UCSD-AML1 (cell line): ENCODE data around the gene EHD1.
"Not testable (repeated sequence)": the region's sequence is repeated elsewhere in the genome, so short reads cannot be mapped to it uniquely, and the experiment has no call there.

Experiments used
- DNase-seq: peaks from one replicate; lab custom pipeline; 2025; ENCODE audit not compliant: unreplicated experiment; lab: John Stamatoyannopoulos, UW

Gene EHD1

DNA sequence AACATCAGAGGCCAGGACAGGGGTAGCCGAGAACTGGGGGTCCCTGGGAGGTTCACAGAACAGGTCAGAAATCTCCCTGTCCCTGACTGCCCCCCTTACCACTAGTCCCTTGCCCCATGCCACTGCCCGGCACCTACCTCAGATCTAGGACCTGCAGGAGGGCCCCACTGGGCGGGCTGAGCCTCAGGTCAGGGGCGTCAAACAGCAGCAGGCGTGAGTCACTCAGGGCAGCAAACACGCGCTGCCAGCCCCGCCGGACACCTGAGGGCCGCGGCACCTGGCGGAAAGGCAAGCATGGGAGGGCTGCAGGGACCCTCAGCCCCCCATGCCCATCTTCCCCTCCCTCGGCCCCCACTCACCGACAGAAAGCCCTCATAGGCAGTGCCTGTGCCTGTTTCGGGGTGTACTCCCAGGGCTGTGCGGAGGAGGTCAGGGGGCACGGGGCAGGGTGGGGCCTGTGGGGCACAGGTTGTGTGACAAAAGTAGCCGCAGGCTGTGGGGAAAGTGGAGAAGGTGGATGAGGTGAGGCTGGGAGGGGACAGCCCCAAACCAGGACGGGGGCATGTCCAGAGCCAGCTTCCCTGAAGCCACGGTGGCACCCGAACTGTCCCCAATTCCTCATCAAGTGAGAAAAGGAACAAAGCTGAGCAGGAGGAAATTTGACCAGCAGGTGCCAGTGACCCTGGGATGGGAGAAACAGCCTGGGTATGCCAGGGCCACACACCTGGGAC, 45.8 kb downstream of the EHD1 start:
- no peak for DNase-seq

DNA sequence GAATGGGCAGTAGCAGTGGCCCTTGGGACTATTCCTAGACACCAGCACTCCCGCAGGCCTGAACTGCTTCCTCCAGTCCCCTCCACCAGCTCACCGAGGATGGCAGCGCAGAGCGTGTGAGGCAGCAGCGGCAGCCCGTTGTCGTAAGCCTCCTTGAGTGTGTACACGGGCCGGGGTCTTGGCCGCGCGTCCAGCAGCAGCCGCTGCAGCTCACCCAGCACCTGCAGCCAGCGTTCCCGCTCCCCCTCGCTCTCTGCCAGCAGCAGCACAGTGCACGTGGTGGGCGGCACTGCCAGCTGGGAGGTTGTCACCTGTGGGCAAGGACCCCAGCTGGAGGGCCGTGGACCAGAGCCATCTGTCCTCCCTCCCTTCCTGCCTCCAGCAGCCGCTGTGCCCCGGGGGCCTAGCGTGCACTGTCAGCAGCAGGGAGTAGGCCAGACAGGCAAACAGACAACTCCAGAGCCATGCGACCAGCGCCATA, 47.0 kb downstream of the EHD1 start:
- no peak for DNase-seq

DNA sequence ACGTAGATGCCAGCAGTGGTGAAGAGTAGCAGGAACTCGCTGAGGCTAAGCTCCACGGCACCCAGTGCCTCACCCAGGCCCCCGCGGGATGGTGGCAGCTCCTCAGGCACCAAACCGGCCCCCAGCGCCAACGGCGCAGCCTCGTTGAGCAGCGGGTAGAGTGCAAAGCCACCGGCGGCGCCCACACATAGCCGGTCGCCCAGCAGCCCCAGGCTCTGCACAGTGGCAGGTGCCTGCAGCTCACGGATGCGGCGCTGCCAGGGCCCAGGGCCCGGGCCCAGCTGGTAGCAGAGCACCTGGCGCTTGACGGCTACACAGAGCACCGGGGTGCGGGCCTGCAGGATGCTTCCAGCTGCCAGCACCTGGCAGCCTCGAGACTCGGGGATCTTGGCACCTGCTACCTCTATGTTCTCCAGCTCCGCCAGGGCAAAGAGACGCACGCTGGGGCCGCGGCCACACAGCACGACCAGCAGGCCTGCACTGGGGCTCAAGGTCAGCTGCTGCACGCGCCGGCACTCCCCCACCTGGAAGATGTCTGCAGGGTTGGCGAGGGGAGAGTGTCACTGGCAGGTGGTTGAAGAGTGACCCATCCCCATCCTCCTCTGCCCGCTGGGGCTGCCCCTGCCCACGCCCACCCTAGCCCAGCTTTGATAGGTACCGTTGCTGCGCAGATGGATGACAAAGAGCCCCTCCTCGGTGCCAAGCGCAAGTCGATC, 48.7 kb downstream of the EHD1 start:
- DNase-seq: no peak

DNA sequence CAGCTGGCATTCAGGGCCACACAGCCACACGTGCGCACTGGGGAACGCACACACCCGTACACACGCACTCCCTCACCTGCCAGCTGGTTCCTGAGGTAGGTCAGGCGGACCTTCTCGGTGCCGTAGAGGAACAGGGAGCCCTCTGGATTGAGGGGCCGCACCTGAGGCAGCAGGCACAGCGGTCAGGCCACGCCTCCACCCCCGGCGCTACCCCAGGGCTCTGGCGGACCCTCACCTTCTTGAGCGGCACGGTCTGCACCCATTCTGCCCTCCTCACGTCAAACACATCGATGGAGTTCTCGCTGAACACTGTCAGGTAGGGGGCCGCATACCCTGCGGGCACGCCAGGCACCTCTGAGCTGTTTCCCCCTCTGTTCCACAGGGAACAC, 51.0 kb downstream of the EHD1 start:
- no peak for DNase-seq

DNA sequence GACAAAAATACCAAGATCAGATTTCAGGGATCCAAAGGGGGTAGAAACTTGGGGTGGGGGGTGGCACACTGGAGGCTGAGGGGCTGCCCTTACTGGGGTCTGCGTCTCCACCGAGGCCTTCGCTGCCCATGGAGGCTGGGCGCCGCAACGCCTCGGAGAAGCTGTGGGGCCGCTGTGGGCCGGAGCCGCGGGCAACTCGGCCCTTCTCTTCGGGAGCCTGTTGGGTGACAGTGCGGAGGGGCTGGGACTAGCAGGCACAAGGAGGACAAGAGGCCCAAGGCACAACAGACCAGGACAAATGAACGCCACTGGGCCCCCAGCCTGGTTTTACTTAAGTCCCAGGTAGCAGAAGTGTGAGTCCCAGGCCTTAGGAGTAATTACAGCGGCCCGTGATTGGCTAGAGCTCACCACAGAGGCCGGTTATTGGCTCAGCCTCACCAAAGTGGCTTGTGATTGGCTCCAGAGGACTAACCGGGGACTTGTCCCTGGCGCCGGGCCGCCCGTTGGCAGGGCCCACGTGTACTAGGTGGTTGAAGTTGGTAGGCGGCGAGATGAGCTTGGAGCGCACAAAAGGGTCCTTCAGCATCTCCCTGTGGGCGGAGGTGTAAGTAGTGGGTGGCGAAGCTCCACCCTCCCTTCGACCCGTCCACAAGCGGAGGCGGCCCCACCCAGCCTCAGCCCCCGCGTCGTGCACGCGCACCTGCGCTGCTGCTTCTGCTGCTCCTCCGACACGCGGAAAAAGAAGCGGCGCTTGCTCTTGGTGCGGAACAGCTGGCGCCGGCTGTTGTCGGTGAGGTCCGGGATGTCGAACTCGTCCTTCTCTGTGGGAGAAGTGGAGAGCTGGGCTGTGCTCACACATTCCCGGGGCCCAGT, 51.6 kb downstream of the EHD1 start:
- DNase-seq: no peak

DNA sequence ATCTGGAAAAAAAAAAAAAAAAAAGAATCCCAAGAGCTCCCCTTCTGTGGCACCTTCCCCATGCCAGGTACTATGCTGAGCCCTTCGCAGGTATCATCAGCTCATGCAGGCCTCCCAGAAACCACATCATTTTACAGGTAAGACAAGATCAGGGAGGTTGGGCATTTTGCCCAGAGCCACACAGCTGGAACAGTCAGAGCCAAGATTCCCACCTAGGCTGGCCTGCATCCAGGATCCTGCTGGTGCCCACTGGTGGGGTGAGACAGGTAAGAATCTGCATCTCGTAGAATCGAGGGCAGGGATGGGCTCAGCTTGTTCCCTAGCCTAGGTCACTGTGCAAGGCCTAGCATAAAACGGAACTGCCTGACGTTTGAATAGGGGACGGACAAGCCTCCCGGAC, 52.4 kb downstream of the EHD1 start:
- DNase-seq: no peak

DNA sequence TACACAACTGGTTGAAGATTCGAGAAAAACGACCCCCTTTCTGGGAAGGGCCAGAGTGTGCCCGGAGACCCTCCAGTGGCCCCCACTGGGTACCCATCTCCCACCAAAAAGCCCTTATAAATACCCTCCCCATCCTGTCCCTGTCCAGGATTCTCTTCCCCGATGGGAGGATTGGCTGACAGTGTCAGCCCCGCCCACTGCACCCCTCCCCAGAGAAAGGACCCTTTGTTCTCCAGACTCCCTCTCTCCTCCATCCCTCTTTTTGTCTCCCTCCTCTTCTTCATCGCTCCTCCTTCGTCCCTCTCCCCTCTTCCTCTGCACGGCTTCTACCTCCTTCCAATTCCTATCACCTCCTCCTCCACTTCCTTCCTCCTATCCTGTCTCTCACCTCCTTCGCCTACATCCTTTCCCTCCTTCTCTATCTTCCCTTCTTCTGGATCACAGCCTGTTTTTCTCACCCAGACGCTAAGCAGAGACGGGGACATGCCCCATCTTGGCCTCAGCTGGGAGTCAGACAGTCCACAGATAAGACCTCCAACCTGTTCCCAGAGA, 54.8 kb downstream of the EHD1 start:
- no peak for DNase-seq

DNA sequence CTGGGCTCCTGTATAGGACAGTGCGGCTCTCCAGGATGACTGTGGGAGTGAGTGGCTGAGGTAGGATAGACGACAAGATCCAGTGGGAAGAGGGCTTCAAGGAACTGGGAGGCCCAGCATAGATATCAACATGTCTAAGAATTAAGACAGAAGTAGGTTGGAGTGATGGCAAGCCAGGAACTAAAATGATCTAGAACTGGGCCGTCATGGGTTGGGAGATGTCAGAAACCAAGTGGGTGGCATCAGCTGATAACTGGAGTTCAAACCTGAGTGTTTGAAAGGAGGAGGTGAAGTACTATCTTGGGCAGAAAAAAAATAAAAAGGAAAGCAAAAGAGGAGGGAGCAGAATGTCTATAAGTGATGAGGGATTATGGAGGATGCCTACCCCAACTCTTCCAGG, 60.9 kb downstream of the EHD1 start:
- no peak for DNase-seq

DNA sequence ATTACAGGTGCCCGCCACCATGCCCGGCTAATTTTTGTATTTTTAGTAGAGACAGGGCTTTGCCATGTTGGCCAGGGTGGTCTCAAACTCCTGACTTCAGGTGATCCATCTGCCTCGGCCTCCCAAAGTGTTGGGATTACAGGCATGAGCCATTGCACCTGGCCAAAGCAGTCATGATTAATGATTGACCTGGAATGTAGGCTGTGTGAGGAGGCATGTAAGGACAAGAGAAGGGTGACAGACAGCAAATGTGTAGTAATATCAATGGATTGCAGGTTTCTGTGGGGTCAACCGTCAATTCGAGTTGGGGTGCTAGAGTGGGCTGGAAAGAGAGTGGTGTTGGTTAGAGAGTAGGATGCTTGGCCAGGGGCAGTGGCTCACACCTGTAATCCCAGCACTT, 63.0 kb downstream of the EHD1 start:
- not testable (repeated sequence) for DNase-seq

DNA sequence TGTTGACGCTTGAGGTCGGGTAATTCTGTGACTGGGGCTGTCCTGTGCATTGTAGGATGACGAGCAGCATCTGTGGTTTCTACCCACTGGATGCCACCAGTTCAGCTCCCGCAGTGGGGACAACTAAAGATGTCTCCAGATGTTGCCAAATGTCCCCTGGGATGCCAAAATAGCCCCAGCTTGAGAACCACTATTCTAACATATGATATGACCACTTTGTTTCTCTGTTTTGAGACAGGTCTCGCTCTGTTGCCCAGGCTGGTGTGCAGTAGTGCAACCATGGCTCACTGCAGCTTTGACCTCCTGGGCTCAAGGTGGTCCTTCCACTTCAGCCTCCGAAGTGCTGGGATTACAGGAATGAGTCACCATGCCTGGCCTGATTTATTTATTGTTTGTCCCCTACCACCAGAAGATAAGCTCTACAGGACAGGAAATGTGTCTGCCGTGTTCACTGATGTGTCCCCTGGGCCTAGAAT, 63.7 kb downstream of the EHD1 start:
- no peak for DNase-seq

DNA sequence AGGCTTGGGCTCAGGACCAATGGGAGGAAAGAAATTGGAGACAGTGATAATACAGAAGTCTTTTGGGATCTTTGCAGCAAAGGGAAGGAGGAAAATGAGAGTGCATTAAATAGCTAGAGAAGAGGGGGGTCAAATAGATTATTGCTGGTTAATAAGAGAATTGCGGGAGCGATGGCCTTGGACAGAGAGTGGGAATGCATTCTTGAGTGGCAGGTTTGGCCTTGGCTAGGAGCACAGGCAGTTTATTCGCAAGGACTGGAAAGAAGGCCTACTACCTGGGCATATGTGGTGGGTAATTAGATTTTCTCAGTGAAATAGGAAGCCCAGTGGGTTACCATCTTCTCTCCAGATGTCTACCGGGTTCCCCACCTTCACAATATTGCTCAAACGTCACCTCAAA, 64.6 kb downstream of the EHD1 start:
- no peak for DNase-seq

DNA sequence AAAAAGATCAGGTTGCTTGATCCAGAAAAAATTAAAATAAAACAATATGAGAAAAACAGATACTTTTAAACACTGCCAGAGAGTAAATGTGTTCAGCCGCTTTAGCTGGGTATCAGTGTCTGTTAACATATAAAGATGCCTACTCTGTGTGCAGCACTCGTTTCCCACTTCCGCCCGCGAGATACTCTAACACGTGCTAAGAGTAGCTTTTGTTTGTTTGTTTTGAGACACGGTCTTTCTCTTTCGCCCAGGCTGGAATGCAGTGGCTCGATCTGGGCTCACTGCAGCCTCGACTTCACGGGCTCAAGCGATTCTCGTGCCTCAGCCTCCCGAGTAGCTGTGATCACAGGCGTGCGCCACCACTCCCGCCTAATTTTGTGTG, 67.5 kb downstream of the EHD1 start:
- no peak for DNase-seq

DNA sequence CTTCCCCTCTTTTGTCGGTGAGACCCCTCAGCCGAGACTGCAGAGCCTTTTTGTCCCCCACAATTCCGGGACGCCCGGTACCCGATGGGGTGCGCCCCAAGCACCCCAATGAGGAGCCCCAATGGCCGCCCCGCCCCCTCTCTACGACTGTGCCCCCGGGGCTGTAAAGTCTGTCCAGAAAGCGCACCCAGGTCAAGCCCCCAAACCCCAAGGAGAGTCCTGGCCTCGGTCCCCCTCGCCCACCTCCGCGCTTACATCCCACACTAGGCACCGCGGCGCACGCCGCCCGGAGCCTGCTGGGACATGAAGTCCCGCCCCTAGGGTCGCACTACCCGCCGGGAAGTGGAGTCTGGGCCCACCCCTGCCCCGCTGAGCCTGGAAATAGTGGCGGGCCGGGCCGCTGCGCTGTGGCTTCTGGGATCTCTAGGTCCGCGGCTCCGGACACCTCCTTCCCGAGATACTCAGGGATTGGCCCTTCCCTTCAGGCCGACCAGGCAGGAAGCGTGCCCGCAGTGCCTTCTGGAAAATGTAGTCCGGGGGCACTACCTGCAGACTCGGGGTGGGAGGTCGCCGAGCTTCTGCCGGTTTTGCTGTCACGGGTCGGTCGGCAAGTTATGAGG, 68.0 kb downstream of the EHD1 start, which contains the start of gene MEN1:
Gene MEN1 (minus strand): TSS at position 281 of the 620 bp plus-strand sequence. CDS start 442 bp downstream, outside the sequence.
- DNase-seq: peak; percentile 96

DNA sequence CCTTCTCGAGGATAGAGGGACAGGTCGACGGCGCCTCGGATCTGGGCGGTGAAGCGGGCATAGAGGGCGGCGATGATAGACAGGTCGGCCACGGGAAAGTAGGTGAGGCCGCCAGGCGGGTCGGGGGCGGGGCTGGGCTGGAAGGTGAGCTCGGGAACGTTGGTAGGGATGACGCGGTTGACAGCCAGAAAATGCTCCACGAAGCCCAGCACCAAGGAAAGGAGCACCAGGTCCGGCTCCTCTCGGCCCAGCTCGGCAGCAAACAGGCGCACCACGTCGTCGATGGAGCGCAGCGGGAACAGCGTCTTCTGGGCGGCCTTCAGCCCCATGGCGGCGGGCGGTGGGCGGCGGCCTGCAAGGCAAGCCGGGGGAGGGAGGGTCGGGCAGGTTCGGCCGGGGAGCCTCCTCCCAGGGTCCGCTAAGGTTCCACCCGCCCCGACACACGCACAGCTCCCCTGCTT, 68.6 kb downstream of the EHD1 start:
- DNase-seq: no peak

DNA sequence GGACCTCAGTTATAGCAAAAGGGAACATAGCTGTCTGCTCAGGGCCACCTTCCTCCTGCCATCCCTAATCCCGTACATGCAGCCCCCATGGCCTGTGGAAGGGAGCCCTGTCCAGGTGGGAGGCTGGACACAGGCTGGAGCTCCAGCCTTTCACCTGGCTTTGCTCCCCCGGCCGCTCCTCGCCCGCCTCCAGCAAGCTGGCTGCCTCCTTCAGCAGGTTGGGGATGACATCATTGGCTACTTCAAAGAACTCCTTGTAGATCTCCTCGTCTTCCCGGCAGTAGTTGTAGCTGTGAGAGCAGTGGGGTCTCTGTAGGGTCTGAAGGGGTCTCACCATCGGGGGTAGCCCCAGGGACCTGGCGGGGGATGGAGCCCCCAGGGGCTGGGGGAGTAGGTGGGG, 72.9 kb downstream of the EHD1 start:
- no peak for DNase-seq

DNA sequence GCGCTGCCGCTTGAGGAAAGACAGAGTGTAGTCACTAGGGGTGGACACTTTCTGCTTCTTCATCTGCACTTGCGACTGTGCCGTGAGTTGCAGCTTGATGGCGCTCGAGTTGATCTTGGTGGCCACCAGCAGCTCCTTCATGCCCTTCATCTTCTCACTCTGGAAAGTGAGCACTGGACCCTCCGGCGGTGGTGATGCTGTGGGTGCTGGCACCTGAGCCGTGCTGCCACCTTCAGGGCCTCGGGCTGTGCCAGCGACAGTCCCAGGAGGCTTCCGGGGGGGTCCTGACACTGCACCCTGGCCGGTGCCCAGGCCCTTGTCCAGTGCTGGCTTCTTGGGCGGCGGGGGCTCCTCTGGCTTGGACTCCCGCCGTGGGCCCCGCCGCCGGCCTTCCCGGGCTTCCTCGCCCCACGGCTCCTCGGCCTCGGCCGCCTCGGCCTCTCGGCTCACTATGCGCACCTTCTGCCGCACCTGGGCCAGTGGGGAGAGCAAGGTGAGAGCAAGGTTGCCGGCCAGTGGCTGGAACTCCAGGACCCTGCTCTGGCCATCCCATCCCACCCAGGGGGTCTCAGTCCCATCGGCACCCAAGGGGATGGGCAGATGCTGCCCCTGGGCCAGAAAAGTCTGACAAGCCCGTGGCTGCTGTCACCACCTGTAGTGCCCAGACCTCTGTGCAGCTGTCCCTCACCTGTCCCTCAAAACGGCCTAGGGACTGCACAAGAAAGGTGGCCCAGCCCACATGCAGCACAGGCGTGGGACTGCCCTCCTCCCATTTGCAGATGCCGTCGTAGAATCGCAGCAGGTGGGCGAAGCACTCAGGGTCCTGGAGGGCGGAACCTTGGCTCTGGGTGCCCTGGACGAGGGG, 73.8 kb downstream of the EHD1 start:
- DNase-seq: no peak

DNA sequence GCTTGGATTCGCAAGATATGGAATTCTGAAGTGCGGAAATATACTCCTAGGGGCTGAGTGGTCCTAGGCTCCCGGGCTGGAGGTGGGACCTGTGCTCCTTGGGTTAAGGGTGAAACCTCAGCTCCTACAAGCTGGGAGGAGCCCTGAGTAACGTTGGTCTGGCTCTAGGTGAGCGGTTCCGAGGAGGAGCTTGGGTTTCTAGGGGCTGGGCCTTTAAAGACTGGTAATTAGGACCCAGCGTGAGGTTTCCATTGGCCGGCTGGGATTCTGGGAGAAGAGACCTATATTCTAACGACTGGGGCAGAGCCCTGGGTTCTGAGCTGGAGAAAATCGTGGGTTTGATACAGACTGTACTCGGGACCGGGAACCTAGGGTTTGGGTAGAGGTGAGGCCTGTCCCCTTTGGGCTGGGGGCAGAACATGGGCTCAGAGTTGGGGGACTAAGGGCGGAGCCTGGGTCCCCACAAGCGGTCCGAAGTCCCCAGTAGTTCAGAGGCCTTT, 74.5 kb downstream of the EHD1 start:
- no peak for DNase-seq

DNA sequence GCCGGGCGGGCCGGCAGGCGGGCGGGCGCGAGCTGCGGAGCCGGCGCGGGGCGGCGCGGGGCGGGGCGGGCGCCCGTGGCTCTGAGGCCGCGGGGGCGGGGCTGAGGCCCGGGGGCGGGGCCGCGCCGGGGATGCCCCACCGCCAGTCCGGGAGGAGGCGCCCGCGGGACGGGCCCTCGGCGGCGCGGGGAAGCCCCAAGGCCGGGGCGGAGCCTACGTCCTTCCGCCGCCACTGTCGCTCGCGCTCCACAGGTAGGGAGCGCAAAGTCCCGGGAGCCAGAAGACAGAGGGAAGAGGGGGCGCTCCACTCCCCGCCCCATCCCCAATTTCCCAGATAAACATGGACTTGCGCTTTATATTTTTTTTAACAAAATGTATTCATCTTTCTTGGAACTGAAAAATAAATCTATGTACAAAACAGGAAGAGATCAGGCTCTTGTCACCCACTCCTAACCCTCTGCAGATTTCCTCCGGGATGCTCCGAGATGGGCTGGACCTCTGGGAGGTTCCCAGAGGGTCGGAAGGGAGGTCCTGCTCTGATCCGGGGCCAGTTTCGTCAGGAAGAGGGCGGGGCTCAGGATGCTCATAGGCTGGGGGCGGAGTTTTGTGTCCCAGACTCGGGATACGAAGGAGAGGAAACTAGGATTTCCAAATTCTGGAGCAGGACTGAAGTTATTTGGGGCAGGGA, 75.1 kb downstream of the EHD1 start, which contains the start of gene MAP4K2:
Gene MAP4K2 (minus strand): TSS at position 57 of the 688 bp plus-strand sequence. CDS start 65 bp downstream, outside the sequence.
- DNase-seq: peak; percentile 87
